ENCODE measurements around the gene RASAL2. TPM values are rescaled to one million over a fixed set of nuclear protein-coding genes. Genes with fewer than 3 reads are reported as not detected.

RASAL2 gene
- total RNA-seq, 2 experiments from 2014 or later: not detected

- Mint-ChIP-seq H3K27me3 (peaks cover 4% of the 10 kb centered on the region), H3K36me3 (ENCODE audit: low read depth) (no peaks in the 10 kb centered on the region), H3K9me3 (no peaks in the 10 kb centered on the region), H3K27ac (no peak overlapping the region), H3K4me3 (no peak overlapping the region), H3K4me1 (no peaks in the 10 kb centered on the region)
- POLR2A ChIA-PET: no interaction called here
- CTCF ChIA-PET: no interaction called here
- DNase-seq: no peak
These were observed 367.2 kb downstream of the RASAL2 start for GRCh38 chr1:178461104-178461503.

- Mint-ChIP-seq H3K27me3 (peaks cover 4% of the 10 kb centered on the region), H3K4me1 (no peaks in the 10 kb centered on the region), H3K4me3 (no peak overlapping the region), H3K9me3 (no peaks in the 10 kb centered on the region), H3K27ac (no peak overlapping the region), H3K36me3 (ENCODE audit: low read depth) (no peaks in the 10 kb centered on the region)
- ChIA-PET POLR2A (no interaction called here), CTCF (no interaction called here)
- no peak for DNase-seq
These were observed 367.8 kb downstream of the RASAL2 start for GRCh38 chr1:178461701-178462100.

GRCh38 chr1:178464141-178464540 is 370.2 kb downstream of the RASAL2 start:
- Mint-ChIP-seq H3K9me3 (no peaks in the 10 kb centered on the region), H3K36me3 (ENCODE audit: low read depth) (no peaks in the 10 kb centered on the region), H3K4me3 (no peak overlapping the region), H3K27ac (no peak overlapping the region), H3K27me3 (peaks cover 6% of the 10 kb centered on the region), H3K4me1 (no peaks in the 10 kb centered on the region)
- ChIA-PET CTCF (interaction anchor here (1.1 kb wide), 1 partner anchor 13 kb away, joined by 3 read pairs; no protein-coding TSS in a partner anchor), POLR2A (no interaction called here)
- no peak for DNase-seq

- no peaks in the 10 kb centered on the region for H3K36me3 Mint-ChIP-seq (ENCODE audit: low read depth)
- H3K9me3 Mint-ChIP-seq: no peaks in the 10 kb centered on the region
- H3K4me1 Mint-ChIP-seq: no peaks in the 10 kb centered on the region
- no peak overlapping the region for H3K27ac Mint-ChIP-seq
- no peak for DNase-seq
- no peak overlapping the region for H3K4me3 Mint-ChIP-seq
- POLR2A ChIA-PET: no interaction called here
- CTCF ChIA-PET: interaction anchor here (1.1 kb wide), 1 partner anchor 14 kb away, joined by 3 read pairs; no protein-coding TSS in a partner anchor
- H3K27me3 Mint-ChIP-seq: peaks cover 6% of the 10 kb centered on the region
These were observed 370.7 kb downstream of the RASAL2 start for GRCh38 chr1:178464566-178464965.

- CTCF ChIA-PET: interaction anchor here (1.1 kb wide), 1 partner anchor 14 kb away, joined by 3 read pairs; no protein-coding TSS in a partner anchor
- no peak for DNase-seq
- H3K27me3 Mint-ChIP-seq: peaks cover 6% of the 10 kb centered on the region
- H3K4me3 Mint-ChIP-seq: no peak overlapping the region
- H3K4me1 Mint-ChIP-seq: no peaks in the 10 kb centered on the region
- POLR2A ChIA-PET: no interaction called here
- no peak overlapping the region for H3K27ac Mint-ChIP-seq
- H3K9me3 Mint-ChIP-seq: no peaks in the 10 kb centered on the region
- H3K36me3 Mint-ChIP-seq (ENCODE audit: low read depth): no peaks in the 10 kb centered on the region
These were observed 371.1 kb downstream of the RASAL2 start for GRCh38 chr1:178465011-178465410.

GRCh38 chr1:178467837-178468236 is 373.9 kb downstream of the RASAL2 start:
- CTCF ChIA-PET: no interaction called here

DNA sequence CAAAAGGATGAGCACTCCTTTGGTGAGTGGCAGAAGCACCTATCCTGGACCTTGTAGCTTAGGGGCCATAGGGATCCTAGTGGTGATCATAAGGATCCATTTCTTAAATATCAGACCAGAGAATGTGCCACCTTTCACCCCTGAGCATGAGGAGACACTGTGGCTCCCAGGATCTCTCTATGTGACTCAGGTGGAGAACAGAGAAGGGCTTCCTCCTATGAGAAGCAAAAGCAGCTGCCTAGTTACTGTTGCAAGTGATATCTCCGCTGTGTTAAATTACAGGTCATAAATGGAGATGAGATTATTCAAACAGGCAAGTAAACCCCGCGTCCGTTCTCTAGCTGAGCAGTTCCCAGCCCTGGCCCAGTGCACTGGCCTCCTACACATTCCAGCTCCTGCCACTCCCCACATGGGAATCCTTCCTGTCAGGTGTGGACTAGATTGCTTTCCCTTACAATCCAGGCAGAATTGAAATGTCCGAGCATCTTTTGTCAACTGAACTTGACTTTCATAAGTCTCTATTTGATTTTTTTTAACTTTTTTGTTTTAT is 376.6 kb downstream of the RASAL2 start:
- Mint-ChIP-seq H3K9me3 (no peaks in the 10 kb centered on the region), H3K4me1 (no peaks in the 10 kb centered on the region), H3K27me3 (peaks cover 7% of the 10 kb centered on the region), H3K4me3 (no peak overlapping the region), H3K36me3 (ENCODE audit: low read depth) (no peaks in the 10 kb centered on the region), H3K27ac (no peak overlapping the region)
- CTCF ChIA-PET: no interaction called here
- POLR2A ChIA-PET: no interaction called here
- DNase-seq: no peak

More at GRCh38 chr1:178467837-178468236, 373.9 kb downstream of the RASAL2 start:
- DNase-seq: no peak
- peaks cover 9% of the 10 kb centered on the region for H3K27me3 Mint-ChIP-seq
- no peak overlapping the region for H3K4me3 Mint-ChIP-seq
- POLR2A ChIA-PET: no interaction called here
- H3K36me3 Mint-ChIP-seq (ENCODE audit: low read depth): no peaks in the 10 kb centered on the region
- H3K4me1 Mint-ChIP-seq: no peaks in the 10 kb centered on the region
- no peaks in the 10 kb centered on the region for H3K9me3 Mint-ChIP-seq
- no peak overlapping the region for H3K27ac Mint-ChIP-seq

- H3K27me3 Mint-ChIP-seq: peaks cover 5% of the 10 kb centered on the region
- ChIA-PET CTCF (no interaction called here), POLR2A (no interaction called here)
- DNase-seq: no peak
- no peaks in the 10 kb centered on the region for H3K9me3 Mint-ChIP-seq
- H3K4me1 Mint-ChIP-seq: no peaks in the 10 kb centered on the region
- no peak overlapping the region for H3K4me3 Mint-ChIP-seq
- no peaks in the 10 kb centered on the region for H3K36me3 Mint-ChIP-seq (ENCODE audit: low read depth)
- no peak overlapping the region for H3K27ac Mint-ChIP-seq
These were observed 378.6 kb downstream of the RASAL2 start for GRCh38 chr1:178472531-178472930.

DNA sequence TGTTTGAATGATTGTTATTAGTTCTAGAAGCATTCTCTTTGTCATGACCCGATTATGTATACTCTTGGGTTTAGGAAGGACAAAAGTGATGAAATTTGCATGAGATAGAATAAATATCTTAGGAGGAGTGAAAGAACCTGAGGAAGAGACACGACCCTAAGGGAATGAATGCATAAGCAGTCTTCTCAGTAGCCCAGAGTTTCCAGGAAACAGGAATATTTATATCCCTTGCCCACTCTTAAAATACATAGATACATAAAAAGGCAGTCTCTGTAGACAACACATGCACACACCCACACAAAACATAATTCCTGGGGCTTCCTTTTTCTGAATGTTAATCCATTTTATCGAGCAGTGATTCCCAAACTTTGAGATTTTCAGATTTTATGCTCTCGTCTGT is 383.5 kb downstream of the RASAL2 start:
- Mint-ChIP-seq H3K27ac (no peak overlapping the region), H3K9me3 (no peaks in the 10 kb centered on the region), H3K27me3 (peaks cover 4% of the 10 kb centered on the region), H3K36me3 (ENCODE audit: low read depth) (no peaks in the 10 kb centered on the region), H3K4me1 (no peaks in the 10 kb centered on the region), H3K4me3 (no peak overlapping the region)
- POLR2A ChIA-PET: no interaction called here
- CTCF ChIA-PET: no interaction called here
- no peak for DNase-seq

GRCh38 chr1:178477841-178478240 is 383.9 kb downstream of the RASAL2 start:
- Mint-ChIP-seq H3K9me3 (no peaks in the 10 kb centered on the region), H3K36me3 (ENCODE audit: low read depth) (no peaks in the 10 kb centered on the region), H3K27me3 (peaks cover 1% of the 10 kb centered on the region), H3K4me1 (no peaks in the 10 kb centered on the region), H3K27ac (no peak overlapping the region), H3K4me3 (no peak overlapping the region)
- ChIA-PET POLR2A (no interaction called here), CTCF (no interaction called here)
- DNase-seq: no peak

DNA sequence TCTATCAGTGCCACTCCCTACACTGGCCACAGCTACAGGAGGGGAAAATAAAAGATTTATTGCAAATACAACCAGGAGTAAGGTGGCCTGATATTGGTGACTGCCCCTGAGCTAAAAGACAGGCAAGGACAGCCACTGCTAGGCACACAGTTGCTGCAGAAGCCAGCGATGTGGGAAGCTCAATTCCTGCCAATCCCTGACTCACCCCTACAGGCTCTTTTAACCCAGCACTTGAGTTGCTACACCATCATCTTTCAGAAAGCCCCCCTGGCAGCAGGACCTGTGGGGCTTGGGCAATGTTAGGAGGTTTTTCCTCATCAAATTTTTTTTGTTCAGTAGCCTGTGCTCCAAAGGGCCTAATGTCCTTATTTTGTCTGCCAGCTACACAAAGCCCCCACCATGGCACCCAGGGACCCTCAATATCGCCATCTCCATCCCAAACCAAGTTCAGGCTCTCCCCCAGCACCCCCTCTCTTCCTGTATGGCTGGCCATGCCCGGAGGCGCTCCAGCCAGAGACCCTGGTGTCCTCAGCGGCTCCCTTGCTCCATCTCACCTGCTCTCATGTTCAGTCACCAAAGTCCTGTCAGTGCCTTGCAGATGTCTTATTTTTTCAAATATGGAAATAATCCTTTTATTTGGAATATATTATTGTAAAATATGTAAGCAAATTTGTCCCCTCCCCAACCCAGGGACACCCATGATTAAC is 389.5 kb downstream of the RASAL2 start:
- H3K4me3 Mint-ChIP-seq: no peak overlapping the region
- no peak overlapping the region for H3K27ac Mint-ChIP-seq
- DNase-seq: no peak
- no peaks in the 10 kb centered on the region for H3K4me1 Mint-ChIP-seq
- POLR2A ChIA-PET: no interaction called here
- H3K27me3 Mint-ChIP-seq: peaks cover 8% of the 10 kb centered on the region
- no peaks in the 10 kb centered on the region for H3K9me3 Mint-ChIP-seq
- CTCF ChIA-PET: no interaction called here
- no peaks in the 10 kb centered on the region for H3K36me3 Mint-ChIP-seq (ENCODE audit: low read depth)

DNA sequence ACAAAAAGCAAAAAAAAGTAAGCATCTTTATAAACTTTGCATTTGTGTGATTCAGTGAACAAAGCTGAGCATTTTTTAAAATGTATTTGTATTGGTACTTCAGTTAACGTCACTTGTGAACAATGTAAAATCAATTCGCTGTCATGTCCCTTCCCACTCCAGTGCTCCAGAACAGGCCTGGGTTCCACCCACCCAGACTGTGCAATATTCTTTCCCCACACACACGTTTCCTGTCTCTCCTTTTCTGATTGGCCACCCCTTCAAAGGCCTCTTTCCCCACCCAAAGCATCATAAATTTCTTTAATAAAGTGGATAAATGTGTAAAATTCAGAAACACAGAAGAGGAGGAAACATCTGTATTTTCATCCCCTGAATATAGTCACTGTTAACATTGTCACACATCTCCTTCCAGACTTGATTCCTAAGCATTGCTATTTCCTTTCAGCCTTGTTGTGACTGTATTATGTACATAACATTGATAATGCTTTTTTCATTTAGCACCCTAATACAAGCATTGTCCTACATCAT is 390.9 kb downstream of the RASAL2 start:
- H3K36me3 Mint-ChIP-seq (ENCODE audit: low read depth): no peaks in the 10 kb centered on the region
- ChIA-PET CTCF (no interaction called here), POLR2A (no interaction called here)
- H3K4me3 Mint-ChIP-seq: no peak overlapping the region
- H3K4me1 Mint-ChIP-seq: no peaks in the 10 kb centered on the region
- peaks cover 8% of the 10 kb centered on the region for H3K27me3 Mint-ChIP-seq
- no peaks in the 10 kb centered on the region for H3K9me3 Mint-ChIP-seq
- no peak overlapping the region for H3K27ac Mint-ChIP-seq
- DNase-seq: no peak

DNA sequence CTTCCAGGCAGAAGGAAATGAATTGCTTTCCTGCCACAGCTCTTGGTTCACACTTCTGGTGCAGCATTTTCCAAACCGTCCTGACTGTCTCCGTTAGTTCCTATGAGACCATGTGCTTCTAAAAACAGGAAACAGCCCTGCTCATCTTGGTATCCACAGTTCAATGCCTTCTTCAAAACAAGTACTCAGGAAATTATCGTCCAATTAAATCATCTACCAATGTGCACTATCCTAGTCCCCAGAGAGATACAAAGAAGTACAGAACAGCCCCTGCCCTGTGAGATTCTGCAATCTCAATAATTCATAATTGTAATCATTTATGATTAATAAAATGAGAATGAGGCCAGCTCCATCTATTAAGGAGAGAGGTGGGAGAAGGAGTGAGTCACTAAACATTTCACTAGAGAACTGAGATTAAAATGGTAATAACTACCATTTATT is 391.7 kb downstream of the RASAL2 start:
- ChIA-PET POLR2A (no interaction called here), CTCF (no interaction called here)
- H3K9me3 Mint-ChIP-seq: no peaks in the 10 kb centered on the region
- no peak overlapping the region for H3K4me3 Mint-ChIP-seq
- H3K27me3 Mint-ChIP-seq: peaks cover 8% of the 10 kb centered on the region
- H3K27ac Mint-ChIP-seq: no peak overlapping the region
- no peaks in the 10 kb centered on the region for H3K36me3 Mint-ChIP-seq (ENCODE audit: low read depth)
- no peak for DNase-seq
- no peaks in the 10 kb centered on the region for H3K4me1 Mint-ChIP-seq

All from activated CD4-positive, alpha-beta memory T cell treated with anti-CD3 and anti-CD28 coated beads, Interleukin-2, amount 10 ng/mL, durations not matched to agents 7 days and 5 days (primary cell).